ENCODE measurements around the gene TSHZ2.

DNA sequence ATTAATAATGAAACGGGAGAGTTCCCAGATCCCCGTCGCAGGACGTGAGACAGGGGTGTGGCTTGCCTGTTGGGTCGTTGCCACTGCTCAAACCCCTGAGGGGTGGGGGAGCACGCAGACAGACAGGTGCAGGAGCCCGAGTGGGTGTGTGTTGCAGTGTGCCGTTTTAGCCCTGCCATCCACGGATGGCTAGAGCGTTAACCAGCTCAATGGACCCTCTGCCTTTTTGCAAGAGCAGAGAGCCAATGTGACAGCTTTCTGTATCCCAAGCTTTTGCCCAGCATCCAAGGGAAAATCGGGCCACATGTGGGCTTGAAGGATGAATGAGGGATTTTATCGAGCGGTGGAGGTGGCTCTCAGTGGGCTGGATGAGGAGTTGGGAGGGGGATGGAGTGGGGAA lies 237.9 kb downstream of the TSHZ2 start:
- TF ChIP-seq SIN3A (IDR thresholded peaks at IDR 0.05; ENCODE audit: low read depth) (no peak), EZH2phosphoT487 (IDR thresholded peaks at IDR 0.05; ENCODE audit: borderline replicate concordance) (no peak), POLR2A (IDR thresholded peaks at IDR 0.05; ENCODE audit: borderline replicate concordance, extremely low read depth, insufficient read depth, insufficient read length) (no peak), RAD21 (IDR thresholded peaks at IDR 0.05; ENCODE audit: low read depth) (no peak), YY1 (IDR thresholded peaks at IDR 0.05; ENCODE audit: extremely low read depth, insufficient replicate concordance, low read depth, low read length) (no peak), EZH2 (IDR thresholded peaks at IDR 0.05) (no peak), CEBPB (IDR thresholded peaks at IDR 0.05; ENCODE audit: low read depth) (no peak), FOSL1 (IDR thresholded peaks at IDR 0.05; ENCODE audit: low read depth) (no peak), CBX3 (IDR thresholded peaks at IDR 0.05; ENCODE audit: low read depth) (no peak), JUND (IDR thresholded peaks at IDR 0.05) (no peak), POLR2AphosphoS5 (IDR thresholded peaks at IDR 0.05; ENCODE audit: low read depth, low read length) (no peak)
- TF ChIP-seq, protein P1, sequence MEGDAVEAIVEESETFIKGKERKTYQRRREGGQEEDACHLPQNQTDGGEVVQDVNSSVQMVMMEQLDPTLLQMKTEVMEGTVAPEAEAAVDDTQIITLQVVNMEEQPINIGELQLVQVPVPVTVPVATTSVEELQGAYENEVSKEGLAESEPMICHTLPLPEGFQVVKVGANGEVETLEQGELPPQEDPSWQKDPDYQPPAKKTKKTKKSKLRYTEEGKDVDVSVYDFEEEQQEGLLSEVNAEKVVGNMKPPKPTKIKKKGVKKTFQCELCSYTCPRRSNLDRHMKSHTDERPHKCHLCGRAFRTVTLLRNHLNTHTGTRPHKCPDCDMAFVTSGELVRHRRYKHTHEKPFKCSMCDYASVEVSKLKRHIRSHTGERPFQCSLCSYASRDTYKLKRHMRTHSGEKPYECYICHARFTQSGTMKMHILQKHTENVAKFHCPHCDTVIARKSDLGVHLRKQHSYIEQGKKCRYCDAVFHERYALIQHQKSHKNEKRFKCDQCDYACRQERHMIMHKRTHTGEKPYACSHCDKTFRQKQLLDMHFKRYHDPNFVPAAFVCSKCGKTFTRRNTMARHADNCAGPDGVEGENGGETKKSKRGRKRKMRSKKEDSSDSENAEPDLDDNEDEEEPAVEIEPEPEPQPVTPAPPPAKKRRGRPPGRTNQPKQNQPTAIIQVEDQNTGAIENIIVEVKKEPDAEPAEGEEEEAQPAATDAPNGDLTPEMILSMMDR (IDR thresholded peaks at IDR 0.05 in 2 of 3, conservative IDR thresholded peaks at IDR 0.05 in 1 of 3; ENCODE audit: borderline replicate concordance in 1 of 3, insufficient read depth in 1 of 3, low read depth in 2 of 3, low read length in 2 of 3): no peak
- TF ChIP-seq, protein P2, sequence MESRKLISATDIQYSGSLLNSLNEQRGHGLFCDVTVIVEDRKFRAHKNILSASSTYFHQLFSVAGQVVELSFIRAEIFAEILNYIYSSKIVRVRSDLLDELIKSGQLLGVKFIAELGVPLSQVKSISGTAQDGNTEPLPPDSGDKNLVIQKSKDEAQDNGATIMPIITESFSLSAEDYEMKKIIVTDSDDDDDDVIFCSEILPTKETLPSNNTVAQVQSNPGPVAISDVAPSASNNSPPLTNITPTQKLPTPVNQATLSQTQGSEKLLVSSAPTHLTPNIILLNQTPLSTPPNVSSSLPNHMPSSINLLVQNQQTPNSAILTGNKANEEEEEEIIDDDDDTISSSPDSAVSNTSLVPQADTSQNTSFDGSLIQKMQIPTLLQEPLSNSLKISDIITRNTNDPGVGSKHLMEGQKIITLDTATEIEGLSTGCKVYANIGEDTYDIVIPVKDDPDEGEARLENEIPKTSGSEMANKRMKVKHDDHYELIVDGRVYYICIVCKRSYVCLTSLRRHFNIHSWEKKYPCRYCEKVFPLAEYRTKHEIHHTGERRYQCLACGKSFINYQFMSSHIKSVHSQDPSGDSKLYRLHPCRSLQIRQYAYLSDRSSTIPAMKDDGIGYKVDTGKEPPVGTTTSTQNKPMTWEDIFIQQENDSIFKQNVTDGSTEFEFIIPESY (IDR thresholded peaks at IDR 0.05; ENCODE audit: extremely low read depth, insufficient replicate concordance, low read length): no peak
- TF ChIP-seq, protein P3, sequence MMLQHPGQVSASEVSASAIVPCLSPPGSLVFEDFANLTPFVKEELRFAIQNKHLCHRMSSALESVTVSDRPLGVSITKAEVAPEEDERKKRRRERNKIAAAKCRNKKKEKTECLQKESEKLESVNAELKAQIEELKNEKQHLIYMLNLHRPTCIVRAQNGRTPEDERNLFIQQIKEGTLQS (IDR thresholded peaks at IDR 0.05): no peak

Data from HCT116 (cell line).